IPS-15b (cell line): ENCODE data around the gene PKP4.

Source experiments
- H3K27me3 ChIP-seq: one replicate; pipeline ENCODE4 v1.6.1; 2013; ENCODE audit warnings: low read length; ENCODE audit not compliant: control insufficient read depth, insufficient read depth
- H3K36me3 ChIP-seq: one replicate; pipeline ENCODE4 v1.6.1; 2013; ENCODE audit warnings: low read length; ENCODE audit not compliant: control insufficient read depth, insufficient read depth
- H3K4me1 ChIP-seq: one replicate; pipeline ENCODE4 v1.6.1; 2013; ENCODE audit warnings: mild to moderate bottlenecking, low read length; ENCODE audit not compliant: control insufficient read depth, insufficient read depth
- H3K4me3 ChIP-seq: one replicate; pipeline ENCODE4 v1.5.1; 2013; ENCODE audit warnings: low read depth, low read length
- H3K9ac ChIP-seq: one replicate; pipeline ENCODE4 v1.6.1; 2013; ENCODE audit warnings: low read depth, mild to moderate bottlenecking, low read length
- H3K9me3 ChIP-seq: one replicate; pipeline ENCODE4 v1.6.1; 2013; ENCODE audit warnings: mild to moderate bottlenecking, low read length; ENCODE audit not compliant: control insufficient read depth, insufficient read depth

The PKP4 gene

DNA sequence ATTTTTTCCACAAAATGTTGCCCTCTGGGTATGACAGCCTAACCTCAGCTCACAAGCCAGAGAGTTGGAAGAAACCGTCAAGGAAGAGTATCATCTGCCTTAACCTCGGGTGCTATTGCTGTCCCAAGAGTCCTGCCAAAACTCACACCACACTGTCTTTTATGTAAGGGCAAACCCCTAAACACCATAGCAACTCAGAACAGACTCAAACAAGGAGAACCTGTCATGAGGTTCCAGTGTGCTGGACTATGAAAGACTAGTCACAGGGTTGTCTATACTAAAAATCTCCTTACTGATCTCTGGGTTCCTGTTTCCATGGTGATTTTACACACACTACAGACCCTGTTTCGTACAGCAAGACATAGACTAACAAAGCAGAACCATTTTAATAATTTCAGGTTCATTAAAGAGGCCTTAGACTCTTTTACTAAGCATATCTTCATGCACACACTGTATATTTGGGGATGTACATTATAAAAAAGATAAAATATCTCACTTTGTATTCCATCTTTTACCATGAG, 159.8 kb downstream of the PKP4 start:
- no peak overlapping the region for H3K9ac ChIP-seq
- peaks cover 6% of the 10 kb centered on the region for H3K4me1 ChIP-seq
- no peaks in the 10 kb centered on the region for H3K9me3 ChIP-seq
- H3K36me3 ChIP-seq, result no peaks in the 10 kb centered on the region
- H3K27me3 ChIP-seq, result no peaks in the 10 kb centered on the region
- no peak overlapping the region for H3K4me3 ChIP-seq

DNA sequence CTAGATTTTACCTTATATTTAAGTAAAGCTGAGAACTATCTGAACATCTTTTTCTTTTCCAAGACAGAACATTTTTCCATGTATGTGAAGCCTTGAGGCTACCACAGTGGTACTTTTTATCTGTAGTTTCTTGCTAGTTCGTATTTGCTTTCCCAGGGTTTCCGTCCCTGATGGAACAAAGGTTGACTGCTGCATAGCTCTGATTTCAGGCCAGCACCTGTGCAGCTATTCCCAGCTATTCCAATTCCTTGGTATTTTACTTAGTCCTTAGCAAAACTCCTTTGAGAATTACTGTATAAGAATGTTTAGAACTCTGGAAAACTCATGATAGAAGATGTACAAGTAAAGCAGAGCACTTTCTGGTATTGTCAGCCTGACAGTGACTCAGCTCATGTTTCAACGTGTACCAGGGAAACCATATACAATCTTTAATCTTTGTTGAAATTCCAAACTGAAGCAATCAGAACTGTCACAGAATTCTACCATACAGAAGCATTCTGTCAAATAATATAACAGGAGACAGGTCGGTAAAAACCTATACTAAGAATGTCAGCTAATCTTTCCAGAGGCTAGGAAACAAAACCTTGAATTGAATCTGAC, 162.2 kb downstream of the PKP4 start:
- no peak overlapping the region for H3K4me3 ChIP-seq
- H3K4me1 ChIP-seq, result peaks cover 3% of the 10 kb centered on the region
- H3K9ac ChIP-seq, result no peak overlapping the region
- H3K36me3 ChIP-seq, result no peaks in the 10 kb centered on the region
- H3K9me3 ChIP-seq, result no peaks in the 10 kb centered on the region
- H3K27me3 ChIP-seq, result no peaks in the 10 kb centered on the region

DNA sequence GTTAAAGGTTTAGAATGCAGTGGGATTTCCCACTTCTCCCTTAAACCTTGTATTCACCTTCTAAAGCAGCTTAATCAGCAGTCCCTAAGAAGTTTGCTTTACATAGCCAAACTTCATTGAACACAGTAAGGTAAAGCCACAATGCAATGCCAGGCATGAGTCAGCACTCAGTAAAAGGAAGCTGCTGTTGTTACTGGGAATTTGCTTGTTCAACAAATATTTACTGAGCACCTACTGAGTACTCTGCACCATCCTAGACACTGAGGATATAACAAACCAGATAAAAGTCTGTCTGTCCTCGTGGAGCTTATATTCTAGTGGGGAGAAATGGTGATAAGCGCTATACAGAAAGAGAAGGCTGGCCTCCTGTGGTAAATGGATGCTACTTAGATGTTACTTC, 162.7 kb downstream of the PKP4 start:
- Histone ChIP-seq H3K4me1 (peaks cover 3% of the 10 kb centered on the region), H3K4me3 (no peak overlapping the region), H3K9ac (no peak overlapping the region), H3K36me3 (no peaks in the 10 kb centered on the region), H3K9me3 (no peaks in the 10 kb centered on the region), H3K27me3 (no peaks in the 10 kb centered on the region)

DNA sequence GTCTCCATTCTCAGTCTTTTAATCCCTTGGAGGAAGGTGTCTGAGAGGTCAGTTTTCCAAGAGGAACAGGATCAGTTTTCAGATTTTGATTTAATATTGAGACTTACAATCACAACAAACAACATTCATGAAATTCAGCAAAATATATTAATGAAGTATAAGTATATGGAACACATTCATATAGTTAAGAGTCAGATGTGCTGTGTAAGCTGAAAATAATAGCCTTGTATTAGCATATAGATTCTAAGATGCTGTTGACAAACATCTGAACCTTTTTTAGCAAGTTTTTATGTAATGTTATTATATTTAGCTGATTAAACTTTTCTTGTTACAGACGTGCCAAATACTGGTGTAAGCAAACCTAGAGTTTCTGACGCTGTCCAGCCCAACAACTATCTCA, 163.9 kb downstream of the PKP4 start:
- Histone ChIP-seq H3K9me3 (no peaks in the 10 kb centered on the region), H3K27me3 (no peaks in the 10 kb centered on the region), H3K4me1 (peaks cover 3% of the 10 kb centered on the region), H3K9ac (no peak overlapping the region), H3K36me3 (peaks cover 4% of the 10 kb centered on the region), H3K4me3 (no peak overlapping the region)

DNA sequence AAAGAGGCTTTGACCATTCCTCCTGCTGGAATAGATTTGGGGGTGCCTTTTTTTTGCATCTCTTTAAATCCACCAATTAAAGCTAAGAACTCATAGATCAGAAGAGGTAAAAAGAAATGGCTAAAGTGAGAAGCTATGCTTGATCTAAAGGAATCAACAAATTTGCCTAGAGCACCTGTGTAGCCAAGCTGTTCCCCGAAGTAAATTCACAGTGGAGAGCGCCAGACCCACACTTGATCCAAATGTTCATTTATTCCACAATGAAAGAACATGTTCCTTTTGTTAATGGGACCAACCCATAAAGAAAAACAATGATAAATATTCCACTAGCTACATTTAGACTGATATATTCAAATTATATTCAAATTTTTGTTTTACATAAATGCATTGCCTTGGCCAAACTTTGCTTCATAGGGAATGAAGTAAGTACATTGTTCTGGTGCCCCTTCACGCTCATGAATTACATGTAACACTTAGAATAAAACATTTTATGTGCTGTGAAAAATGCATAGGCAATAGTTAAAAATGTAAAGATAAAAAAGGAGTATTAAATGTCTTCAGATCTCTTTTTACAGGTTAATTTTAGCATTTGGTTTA, 167.4 kb downstream of the PKP4 start:
- Histone ChIP-seq H3K36me3 (peaks cover 4% of the 10 kb centered on the region), H3K4me3 (no peak overlapping the region), H3K9ac (no peak overlapping the region), H3K4me1 (peaks cover 3% of the 10 kb centered on the region), H3K9me3 (no peaks in the 10 kb centered on the region), H3K27me3 (no peaks in the 10 kb centered on the region)

DNA sequence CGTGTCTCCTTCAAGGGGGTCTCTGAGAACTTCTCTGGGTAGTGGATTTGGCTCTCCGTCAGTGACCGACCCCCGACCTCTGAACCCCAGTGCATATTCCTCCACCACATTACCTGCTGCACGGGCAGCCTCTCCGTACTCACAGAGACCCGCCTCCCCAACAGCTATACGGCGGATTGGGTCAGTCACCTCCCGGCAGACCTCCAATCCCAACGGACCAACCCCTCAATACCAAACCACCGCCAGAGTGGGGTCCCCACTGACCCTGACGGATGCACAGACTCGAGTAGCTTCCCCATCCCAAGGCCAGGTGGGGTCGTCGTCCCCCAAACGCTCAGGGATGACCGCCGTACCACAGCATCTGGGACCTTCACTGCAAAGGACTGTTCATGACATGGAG, 168.2 kb downstream of the PKP4 start:
- Histone ChIP-seq H3K36me3 (peaks cover 4% of the 10 kb centered on the region), H3K4me1 (no peaks in the 10 kb centered on the region), H3K9ac (no peak overlapping the region), H3K27me3 (no peaks in the 10 kb centered on the region), H3K9me3 (no peaks in the 10 kb centered on the region), H3K4me3 (no peak overlapping the region)

DNA sequence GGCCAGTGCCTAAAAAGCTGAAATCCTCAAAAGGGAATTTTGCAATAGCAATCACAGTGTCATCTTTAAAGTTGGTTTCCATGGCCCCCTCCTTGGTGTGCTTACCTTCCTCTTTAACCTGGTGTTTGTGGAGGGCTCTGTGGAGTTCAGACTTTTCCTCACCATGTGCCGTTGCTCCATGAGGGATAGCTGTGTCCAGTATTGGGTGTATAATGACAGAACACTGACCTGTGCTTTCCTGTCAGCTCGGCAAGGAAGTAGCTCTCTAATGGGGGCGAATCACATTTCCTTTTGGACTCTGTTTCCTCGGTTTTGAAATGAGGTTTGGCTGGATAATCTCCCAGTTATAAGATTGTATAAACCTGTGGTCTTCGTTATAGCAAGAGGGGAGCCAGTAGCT, 172.4 kb downstream of the PKP4 start:
- Histone ChIP-seq H3K27me3 (no peaks in the 10 kb centered on the region), H3K36me3 (peaks cover 4% of the 10 kb centered on the region), H3K9ac (no peak overlapping the region), H3K4me1 (no peaks in the 10 kb centered on the region), H3K9me3 (no peaks in the 10 kb centered on the region), H3K4me3 (no peak overlapping the region)

DNA sequence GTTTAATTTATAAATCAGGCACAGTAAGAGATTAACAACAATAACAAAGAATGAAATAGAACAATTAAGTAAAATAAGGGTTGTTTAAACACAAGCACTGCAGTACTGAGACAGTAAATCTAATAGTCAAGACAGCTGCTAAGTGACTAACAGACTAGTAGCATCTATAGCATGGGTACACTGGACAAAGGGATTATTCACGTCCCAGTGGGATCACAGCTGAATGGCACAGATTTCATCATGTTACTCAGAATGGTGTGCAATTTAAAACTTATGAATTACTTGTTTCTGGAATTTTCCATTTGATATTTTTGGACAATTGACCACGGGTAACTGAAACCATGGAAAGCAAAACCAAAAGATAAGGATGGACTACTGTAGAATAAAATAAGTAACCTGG, 176.5 kb downstream of the PKP4 start:
- Histone ChIP-seq H3K9ac (no peak overlapping the region), H3K9me3 (no peaks in the 10 kb centered on the region), H3K36me3 (peaks cover 4% of the 10 kb centered on the region), H3K4me3 (no peak overlapping the region), H3K4me1 (no peaks in the 10 kb centered on the region), H3K27me3 (no peaks in the 10 kb centered on the region)

DNA sequence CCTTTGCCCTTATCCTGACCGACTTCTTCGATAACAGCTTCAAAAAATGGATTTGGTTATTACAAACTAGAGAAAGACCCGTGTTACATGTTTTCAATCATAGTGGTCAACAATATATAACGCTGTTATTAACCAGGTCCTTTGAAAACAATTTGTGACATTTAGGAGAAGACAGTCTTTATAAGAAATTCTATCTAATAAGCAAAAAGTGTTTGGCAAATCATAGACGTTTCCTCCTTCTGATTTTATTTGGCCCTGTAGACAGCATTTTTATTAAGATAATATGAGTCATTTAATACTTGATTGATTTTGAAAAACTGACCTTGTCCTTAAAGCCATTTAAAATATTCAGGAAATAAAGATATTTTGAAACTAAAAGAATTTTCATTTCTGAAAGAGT, 177.9 kb downstream of the PKP4 start:
- Histone ChIP-seq H3K27me3 (no peaks in the 10 kb centered on the region), H3K4me3 (no peak overlapping the region), H3K4me1 (no peaks in the 10 kb centered on the region), H3K36me3 (peaks cover 4% of the 10 kb centered on the region), H3K9ac (no peak overlapping the region), H3K9me3 (no peaks in the 10 kb centered on the region)

DNA sequence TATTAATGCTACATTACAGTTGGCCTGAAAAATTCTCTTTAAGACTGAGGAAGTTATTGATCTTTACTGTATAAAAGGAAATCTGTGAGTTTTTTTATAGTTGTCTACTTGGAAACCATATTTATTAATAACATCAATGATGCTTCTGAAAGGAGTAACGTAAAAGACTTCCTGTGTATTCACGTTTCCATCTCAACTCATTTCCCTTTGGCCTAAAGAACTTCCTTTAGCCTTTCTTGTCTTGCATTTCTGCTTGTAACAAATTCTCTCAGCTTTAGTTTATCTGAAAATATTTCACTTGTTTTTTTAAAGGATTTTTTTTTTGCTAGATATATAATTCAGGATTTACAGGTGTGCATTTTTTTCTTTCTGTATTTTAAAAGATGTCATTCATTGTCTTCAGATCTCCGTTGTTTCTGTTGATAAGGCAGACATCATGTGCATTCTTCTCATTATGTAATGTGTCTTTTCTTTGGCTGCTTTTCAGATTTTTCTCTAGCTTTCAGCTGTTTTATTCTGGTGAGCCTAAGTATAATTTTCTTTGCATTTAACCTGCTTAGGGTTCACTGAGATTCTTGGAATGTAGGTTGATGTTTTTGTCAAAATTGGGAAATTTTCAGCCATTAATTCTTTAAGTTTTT, 179.3 kb downstream of the PKP4 start:
- Histone ChIP-seq H3K9ac (no peak overlapping the region), H3K36me3 (peaks cover 4% of the 10 kb centered on the region), H3K4me3 (no peak overlapping the region), H3K4me1 (no peaks in the 10 kb centered on the region), H3K9me3 (no peaks in the 10 kb centered on the region), H3K27me3 (no peaks in the 10 kb centered on the region)

DNA sequence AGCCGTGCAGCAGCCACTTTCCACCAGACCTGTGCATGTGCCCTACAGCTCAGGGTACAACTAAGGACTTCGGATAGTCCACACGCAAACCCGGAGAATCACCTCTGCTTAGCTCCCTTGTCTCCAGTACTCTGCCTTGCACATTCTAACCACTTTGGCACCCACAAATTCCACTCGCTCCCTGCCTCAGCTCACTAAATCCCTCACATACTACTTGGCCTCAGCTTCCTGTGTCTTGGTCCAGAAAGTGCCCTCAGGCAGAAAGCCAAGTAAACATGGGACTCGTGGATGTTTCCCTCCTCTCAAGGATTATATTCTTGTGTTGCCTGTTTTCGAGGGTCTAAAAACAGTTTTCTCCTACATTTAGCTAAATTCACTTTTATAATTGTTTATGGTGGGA, 180.6 kb downstream of the PKP4 start:
- H3K4me1 ChIP-seq, result no peaks in the 10 kb centered on the region
- peaks cover 4% of the 10 kb centered on the region for H3K36me3 ChIP-seq
- H3K9me3 ChIP-seq, result no peaks in the 10 kb centered on the region
- H3K4me3 ChIP-seq, result no peak overlapping the region
- no peaks in the 10 kb centered on the region for H3K27me3 ChIP-seq
- no peak overlapping the region for H3K9ac ChIP-seq

DNA sequence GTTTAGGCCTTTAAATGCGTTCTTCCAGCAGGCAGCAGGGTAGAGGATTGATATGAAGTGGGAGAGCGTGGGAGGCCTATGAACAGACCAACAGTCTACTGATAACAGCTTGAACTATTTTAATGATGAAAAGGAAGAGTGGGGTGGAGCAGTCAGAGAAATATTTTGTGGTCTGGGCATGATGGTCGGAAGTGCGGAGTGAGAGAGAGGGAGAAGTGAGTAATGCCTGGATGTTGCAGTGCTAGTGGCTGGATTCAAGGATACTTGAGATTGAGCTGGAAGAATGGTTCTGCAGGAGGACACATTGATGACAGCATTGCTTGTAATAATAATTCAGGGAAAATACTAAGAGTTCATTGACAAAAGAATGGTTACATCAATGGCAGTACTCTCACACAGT, 187.4 kb downstream of the PKP4 start:
- no peak overlapping the region for H3K4me3 ChIP-seq
- no peaks in the 10 kb centered on the region for H3K27me3 ChIP-seq
- no peaks in the 10 kb centered on the region for H3K36me3 ChIP-seq
- H3K9ac ChIP-seq, result no peak overlapping the region
- H3K9me3 ChIP-seq, result no peaks in the 10 kb centered on the region
- no peaks in the 10 kb centered on the region for H3K4me1 ChIP-seq
